Measurements from ENCODE around the gene TRAK2. TPM values are rescaled to one million over a fixed set of nuclear protein-coding genes. Genes with fewer than 3 reads are reported as not detected.
A peak's percentile ranks its signal among the peaks of the same experiment; 100 is the strongest.

Gene TRAK2
- total RNA-seq, 2 donors from 2014 or later, result 27.6 to 29.9 TPM

DNA sequence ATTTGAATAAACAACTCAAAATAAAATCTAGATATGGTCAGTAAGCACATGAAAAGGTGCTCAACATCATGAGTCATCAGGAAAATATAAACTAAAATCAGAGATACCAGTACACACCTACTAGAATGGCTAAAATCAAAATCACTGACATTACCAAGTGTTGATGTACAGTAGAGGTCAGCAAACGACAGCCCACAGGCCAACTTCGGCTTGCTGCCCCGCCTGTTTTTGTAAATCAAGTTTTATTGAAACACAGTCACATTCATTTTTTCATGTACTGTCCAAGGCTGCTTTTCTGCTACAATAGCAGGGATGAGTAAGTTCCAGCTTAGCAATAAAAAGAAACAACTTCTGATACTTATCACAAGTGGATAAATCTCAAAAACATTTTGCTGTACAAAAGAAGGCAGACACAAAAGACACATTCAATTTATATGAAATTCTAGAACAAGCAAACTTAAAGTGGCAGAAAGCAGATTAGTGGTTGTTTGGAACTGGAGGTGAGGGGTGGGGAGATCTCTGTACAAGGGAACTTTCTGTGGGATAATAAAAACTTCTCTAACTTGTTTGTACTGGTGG lies 32.1 kb downstream of the TRAK2 start:
- Mint-ChIP-seq H3K27ac (no peak overlapping the region), H3K9me3 (no peaks in the 10 kb centered on the region), H3K27me3 (no peaks in the 10 kb centered on the region), H3K4me1 (ENCODE audit: low read depth in 2 of 2) (peaks cover 21 to 22% of the 10 kb centered on the region in 2 donors), H3K36me3 (no peaks in the 10 kb centered on the region), H3K4me3 (no peak overlapping the region)
- ATAC-seq (no peak), DNase-seq (ENCODE audit: low spot score) (no peak)

- Mint-ChIP-seq H3K36me3 (peaks cover 6% of the 10 kb centered on the region), H3K9me3 (no peaks in the 10 kb centered on the region), H3K27me3 (no peaks in the 10 kb centered on the region), H3K27ac (no peak overlapping the region), H3K4me3 (no peak overlapping the region), H3K4me1 (ENCODE audit: low read depth in 2 of 2) (peaks cover 7 to 16% of the 10 kb centered on the region in 2 donors)
- DNase-seq (ENCODE audit: low spot score) (no peak), ATAC-seq (no peak)
Observed at GRCh38 chr2:201415149-201415548, 36.1 kb downstream of the TRAK2 start.

DNA sequence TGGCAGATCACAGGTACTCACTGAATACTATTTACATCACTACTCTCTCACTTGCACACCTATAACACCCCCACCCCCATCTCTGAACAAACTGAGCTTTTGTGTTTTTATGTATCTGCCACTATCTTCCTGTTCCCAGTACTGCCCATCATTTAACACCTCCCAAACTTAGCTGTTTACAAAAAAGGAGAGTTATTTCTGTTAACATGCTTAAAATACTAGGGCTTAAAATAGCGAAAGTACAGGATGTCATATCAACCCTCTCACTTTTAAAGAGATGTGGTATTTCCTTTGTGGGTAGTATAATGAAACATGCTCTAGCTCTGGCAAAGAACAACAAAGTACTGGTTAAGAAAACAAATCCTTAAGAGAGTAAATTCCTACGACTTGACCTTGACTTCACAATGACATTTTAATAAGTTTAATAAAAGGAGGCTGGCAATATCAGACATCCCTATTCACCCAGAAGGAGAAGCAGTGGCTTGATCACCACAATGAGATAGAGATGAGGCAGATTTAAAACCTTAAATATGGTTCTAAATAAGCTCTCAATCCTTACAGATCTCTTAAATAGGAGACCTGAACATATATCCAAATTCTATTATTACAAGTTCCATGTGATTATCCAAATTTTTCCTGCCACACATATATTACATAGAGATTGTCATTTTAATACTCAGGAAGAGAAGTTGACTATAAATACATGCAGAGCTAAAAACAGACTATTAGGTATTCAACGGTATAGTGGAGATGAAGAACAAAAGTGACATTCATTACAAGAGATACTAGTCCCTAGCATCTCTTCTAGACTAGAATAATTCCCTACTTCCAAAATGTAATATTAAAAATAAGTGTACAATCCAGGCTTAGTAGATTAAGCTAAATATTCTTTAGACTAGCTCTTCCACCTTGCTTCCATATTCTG lies 36.9 kb downstream of the TRAK2 start:
- no peak for DNase-seq (ENCODE audit: low spot score)
- H3K9me3 Mint-ChIP-seq, result no peaks in the 10 kb centered on the region

DNA sequence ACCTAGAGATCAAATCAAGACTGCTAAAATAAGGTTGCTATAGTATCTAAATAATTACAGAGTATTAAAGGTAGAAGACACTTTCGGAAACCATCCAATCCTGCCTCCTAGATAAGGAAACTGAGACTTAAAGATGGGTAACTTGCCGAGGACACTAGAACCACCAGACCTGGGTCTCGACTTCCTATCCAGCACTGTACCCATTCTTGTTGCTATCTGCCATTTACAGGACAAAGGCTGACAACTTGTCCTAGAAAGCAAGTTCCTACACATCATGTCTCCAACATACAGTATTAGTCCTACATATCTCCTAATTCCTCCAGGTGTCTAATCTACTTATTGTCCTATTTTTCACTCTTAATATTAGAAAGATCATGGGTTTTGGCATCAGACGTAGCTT lies 37.7 kb downstream of the TRAK2 start:
- ATAC-seq (peak in 1 of 2 donors; percentile 24), DNase-seq (ENCODE audit: low spot score) (no peak)
- H3K27ac Mint-ChIP-seq, result no peak overlapping the region
- H3K4me3 Mint-ChIP-seq, result no peak overlapping the region
- H3K4me1 Mint-ChIP-seq (ENCODE audit: low read depth in 2 of 2), result peaks cover 7 to 13% of the 10 kb centered on the region in 2 donors
- peaks cover 6% of the 10 kb centered on the region for H3K36me3 Mint-ChIP-seq
- H3K27me3 Mint-ChIP-seq, result no peaks in the 10 kb centered on the region
- no peaks in the 10 kb centered on the region for H3K9me3 Mint-ChIP-seq

More for the DNA sequence above, 36.9 kb downstream of the TRAK2 start:
- ATAC-seq, result peak; percentile 72 to 86
- Mint-ChIP-seq H3K4me1 (ENCODE audit: low read depth in 2 of 2) (peaks cover 7 to 13% of the 10 kb centered on the region in 2 donors), H3K27ac (no peak overlapping the region), H3K27me3 (no peaks in the 10 kb centered on the region), H3K4me3 (no peak overlapping the region), H3K36me3 (peaks cover 6% of the 10 kb centered on the region)

GRCh38 chr2:201413143-201413542 lies 38.1 kb downstream of the TRAK2 start:
- H3K4me3 Mint-ChIP-seq, result no peak overlapping the region

DNA sequence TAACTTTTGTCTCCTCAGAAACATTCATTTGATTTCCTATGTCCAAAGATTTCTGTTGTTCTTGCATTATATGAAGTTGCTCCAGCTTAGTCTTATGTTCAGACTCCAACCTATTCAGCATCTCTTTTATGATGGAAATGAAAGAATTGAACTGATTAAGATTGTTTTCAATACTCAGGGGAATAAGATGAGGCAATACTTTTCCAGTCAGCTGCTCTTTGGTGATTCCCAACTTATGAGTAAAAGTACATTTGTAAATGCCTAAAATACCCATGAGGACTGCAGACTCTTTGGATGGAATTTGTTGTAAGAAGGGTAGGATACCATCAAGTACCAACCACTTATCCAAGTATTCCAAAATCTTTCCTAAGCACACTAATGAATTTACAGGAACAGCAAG lies 39.8 kb downstream of the TRAK2 start:
- Mint-ChIP-seq H3K4me1 (ENCODE audit: low read depth in 2 of 2) (peaks cover 13 to 15% of the 10 kb centered on the region in 2 donors), H3K9me3 (no peaks in the 10 kb centered on the region)

More at GRCh38 chr2:201413143-201413542, 38.1 kb downstream of the TRAK2 start:
- Mint-ChIP-seq H3K4me1 (ENCODE audit: low read depth in 2 of 2) (peaks cover 7 to 13% of the 10 kb centered on the region in 2 donors), H3K27ac (no peak overlapping the region), H3K9me3 (no peaks in the 10 kb centered on the region), H3K27me3 (no peaks in the 10 kb centered on the region), H3K36me3 (peaks cover 6% of the 10 kb centered on the region)
- no peak for DNase-seq (ENCODE audit: low spot score)
- ATAC-seq, result no peak

GRCh38 chr2:201408931-201409330 lies 42.3 kb downstream of the TRAK2 start:
- DNase-seq (ENCODE audit: low spot score), result no peak
- H3K36me3 Mint-ChIP-seq, result peaks cover 6% of the 10 kb centered on the region
- no peak overlapping the region for H3K4me3 Mint-ChIP-seq
- no peak for ATAC-seq
- H3K4me1 Mint-ChIP-seq (ENCODE audit: low read depth in 2 of 2), result peaks cover 24 to 34% of the 10 kb centered on the region in 2 donors
- no peak overlapping the region for H3K27ac Mint-ChIP-seq
- no peaks in the 10 kb centered on the region for H3K9me3 Mint-ChIP-seq
- no peaks in the 10 kb centered on the region for H3K27me3 Mint-ChIP-seq

More for the DNA sequence above, 39.8 kb downstream of the TRAK2 start:
- H3K4me3 Mint-ChIP-seq, result no peak overlapping the region
- ATAC-seq, result no peak
- H3K27ac Mint-ChIP-seq, result peak overlapping the region in 1 of 2 donors; percentile 5
- no peak for DNase-seq (ENCODE audit: low spot score)
- H3K36me3 Mint-ChIP-seq, result peaks cover 6% of the 10 kb centered on the region
- no peaks in the 10 kb centered on the region for H3K27me3 Mint-ChIP-seq

DNA sequence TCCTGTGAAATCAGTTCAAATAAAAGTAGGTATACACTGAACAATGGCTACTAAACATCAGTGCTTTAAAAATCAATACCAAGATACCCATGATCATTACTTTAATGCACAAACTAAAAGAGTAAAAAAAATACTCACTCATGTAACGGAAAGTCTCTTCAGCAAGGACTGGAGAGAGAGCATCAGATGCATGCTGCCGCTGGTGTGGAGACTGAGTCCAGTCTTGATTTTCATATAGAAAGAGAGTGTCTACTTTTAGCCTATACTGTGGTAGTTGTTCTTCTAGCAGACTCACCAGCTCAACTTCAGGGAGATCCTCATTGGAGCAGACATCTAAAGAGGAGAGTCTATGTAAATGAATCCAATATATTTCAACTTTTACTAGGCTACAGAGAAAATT lies 44.0 kb downstream of the TRAK2 start:
- peak overlapping the region in 1 of 2 donors; percentile 53 for H3K27ac Mint-ChIP-seq
- no peaks in the 10 kb centered on the region for H3K9me3 Mint-ChIP-seq
- no peak for DNase-seq (ENCODE audit: low spot score)
- H3K4me1 Mint-ChIP-seq (ENCODE audit: low read depth in 2 of 2), result peaks cover 23 to 29% of the 10 kb centered on the region in 2 donors
- no peak overlapping the region for H3K4me3 Mint-ChIP-seq
- ATAC-seq, result no peak
- H3K27me3 Mint-ChIP-seq, result no peaks in the 10 kb centered on the region
- H3K36me3 Mint-ChIP-seq, result peaks cover 6% of the 10 kb centered on the region

DNA sequence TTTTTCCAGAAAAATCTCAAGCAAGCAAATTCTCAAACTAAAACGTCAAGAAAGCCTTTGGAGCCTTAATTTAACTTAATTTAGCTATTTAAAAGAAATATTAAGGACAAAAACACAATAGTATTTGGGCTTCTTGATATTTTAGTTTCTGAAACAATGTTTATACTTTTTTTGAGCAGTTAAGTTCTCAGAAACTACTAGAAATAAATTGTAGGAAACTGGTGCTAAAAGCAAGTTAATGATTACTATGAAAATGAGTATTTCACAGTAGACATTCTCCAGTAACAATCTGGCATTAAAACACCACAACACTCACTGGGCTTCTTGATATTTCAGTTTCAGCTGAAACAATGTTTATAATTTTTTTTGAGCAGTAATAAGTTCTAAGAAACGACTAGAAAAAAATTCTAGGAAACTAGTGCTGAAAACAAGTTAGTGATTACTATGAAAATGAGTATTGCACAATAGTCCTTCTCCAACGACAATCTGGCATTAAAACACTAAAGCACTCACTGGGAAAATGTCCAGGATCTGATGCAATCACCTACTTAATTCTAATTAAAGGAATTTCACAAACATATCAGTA lies 45.1 kb downstream of the TRAK2 start:
- peak overlapping the region; percentile 5 for H3K4me3 Mint-ChIP-seq
- H3K27ac Mint-ChIP-seq, result peak overlapping the region in 1 of 2 donors; percentile 53
- H3K4me1 Mint-ChIP-seq (ENCODE audit: low read depth in 2 of 2), result peaks cover 12 to 27% of the 10 kb centered on the region in 2 donors
- ATAC-seq (no peak), DNase-seq (ENCODE audit: low spot score) (no peak)
- H3K9me3 Mint-ChIP-seq, result no peaks in the 10 kb centered on the region
- H3K27me3 Mint-ChIP-seq, result no peaks in the 10 kb centered on the region
- peaks cover 1% of the 10 kb centered on the region for H3K36me3 Mint-ChIP-seq

DNA sequence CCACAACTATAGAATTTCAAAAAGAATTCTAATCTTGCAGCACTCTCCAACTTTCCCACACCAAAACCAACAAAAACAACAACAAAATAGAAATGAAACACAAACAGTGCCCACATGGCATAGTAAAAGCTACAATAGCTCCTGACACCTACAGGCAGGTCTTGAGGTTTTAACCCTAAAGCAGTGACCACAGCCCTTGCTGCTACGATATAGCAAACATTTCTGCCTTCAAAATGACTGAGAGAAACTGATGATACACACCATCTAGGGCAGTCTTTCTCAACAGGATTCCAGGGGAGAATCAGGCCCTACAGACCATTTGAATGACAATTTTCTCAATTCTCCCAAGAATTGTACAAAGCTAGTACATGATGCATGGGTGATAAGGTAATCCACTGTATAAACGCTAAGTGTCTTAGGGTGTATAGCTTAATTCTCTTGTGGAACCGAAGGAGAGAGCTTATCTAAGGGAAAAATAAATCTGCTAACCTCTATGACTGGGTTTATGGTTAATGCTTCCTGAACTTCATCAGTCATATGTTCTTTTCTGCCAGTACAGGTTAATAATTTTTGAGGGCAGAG lies 46.5 kb downstream of the TRAK2 start:
- Mint-ChIP-seq H3K9me3 (no peaks in the 10 kb centered on the region), H3K4me1 (ENCODE audit: low read depth in 2 of 2) (peaks cover 11 to 27% of the 10 kb centered on the region in 2 donors), H3K4me3 (no peak overlapping the region), H3K27ac (peak overlapping the region in 1 of 2 donors; percentile 37), H3K27me3 (no peaks in the 10 kb centered on the region), H3K36me3 (no peaks in the 10 kb centered on the region)
- no peak for DNase-seq (ENCODE audit: low spot score)
- peak in 1 of 2 donors; percentile 53 for ATAC-seq

- peaks cover 11 to 27% of the 10 kb centered on the region in 2 donors for H3K4me1 Mint-ChIP-seq (ENCODE audit: low read depth in 2 of 2)
- H3K4me3 Mint-ChIP-seq, result no peak overlapping the region
- ATAC-seq, result no peak
- no peak for DNase-seq (ENCODE audit: low spot score)
- no peaks in the 10 kb centered on the region for H3K36me3 Mint-ChIP-seq
- peak overlapping the region in 1 of 2 donors; percentile 5 for H3K27ac Mint-ChIP-seq
- H3K27me3 Mint-ChIP-seq, result no peaks in the 10 kb centered on the region
- H3K9me3 Mint-ChIP-seq, result no peaks in the 10 kb centered on the region
Observed at GRCh38 chr2:201403880-201404279, 47.4 kb downstream of the TRAK2 start.

DNA sequence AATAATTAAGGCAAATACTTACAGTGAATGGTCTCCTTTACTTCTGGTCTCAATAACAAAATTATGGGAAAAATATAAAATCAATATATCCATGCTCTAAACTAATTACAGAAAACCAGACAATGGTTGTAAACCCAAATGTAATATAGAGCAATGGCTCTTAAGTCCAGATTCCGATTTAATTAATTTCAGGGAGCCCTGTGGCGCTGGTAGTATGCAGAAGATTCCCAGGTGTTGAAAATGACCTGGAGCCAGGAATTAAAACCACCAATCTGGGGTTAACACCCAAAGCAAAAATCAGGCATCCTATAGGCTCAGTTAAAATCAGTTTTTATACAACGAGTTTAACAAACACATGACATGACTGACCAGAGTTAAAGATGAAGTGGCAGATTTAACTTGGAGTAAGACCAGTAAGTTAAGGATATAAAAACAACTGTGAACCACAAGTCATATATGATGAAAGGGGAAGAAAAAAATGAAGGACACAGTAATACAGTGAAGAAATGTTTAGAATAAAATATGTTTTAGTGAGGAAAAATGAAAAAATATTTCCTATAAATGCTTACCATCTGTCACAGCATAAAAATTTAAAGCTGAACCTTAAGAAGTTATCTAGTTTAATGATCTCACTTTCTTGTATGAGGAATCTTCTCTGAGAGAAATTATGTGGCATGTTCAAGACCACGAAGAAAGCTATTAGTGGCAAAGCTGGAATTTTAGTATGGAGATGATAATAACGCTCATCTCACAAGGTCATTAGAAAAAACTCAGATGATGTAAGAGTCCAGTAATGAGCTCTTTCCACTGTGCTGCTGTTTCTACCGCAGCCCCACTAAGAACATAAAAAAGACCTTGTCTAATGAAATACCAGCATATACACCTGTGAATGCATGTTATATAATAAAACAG lies 48.4 kb downstream of the TRAK2 start:
- DNase-seq (ENCODE audit: low spot score) (no peak), ATAC-seq (no peak)
- no peak overlapping the region for H3K27ac Mint-ChIP-seq
- no peaks in the 10 kb centered on the region for H3K9me3 Mint-ChIP-seq
- H3K27me3 Mint-ChIP-seq, result no peaks in the 10 kb centered on the region
- no peaks in the 10 kb centered on the region for H3K36me3 Mint-ChIP-seq
- peaks cover 11 to 27% of the 10 kb centered on the region in 2 donors for H3K4me1 Mint-ChIP-seq (ENCODE audit: low read depth in 2 of 2)
- H3K4me3 Mint-ChIP-seq, result no peak overlapping the region

GRCh38 chr2:201401815-201402214 lies 49.4 kb downstream of the TRAK2 start:
- Mint-ChIP-seq H3K4me3 (no peak overlapping the region), H3K27me3 (no peaks in the 10 kb centered on the region), H3K9me3 (no peaks in the 10 kb centered on the region), H3K36me3 (no peaks in the 10 kb centered on the region), H3K4me1 (ENCODE audit: low read depth in 2 of 2) (peaks cover 11 to 23% of the 10 kb centered on the region in 2 donors), H3K27ac (no peak overlapping the region)
- ATAC-seq, result no peak
- no peak for DNase-seq (ENCODE audit: low spot score)

All from natural killer cell treated with Interleukin-12 subunit alpha and Interleukin-12 subunit beta and Interleukin-15 and Interleukin-18, amount 100 ng/mL, for 72 hours (primary cell).